KMS-11 (cell line): Measurements from ENCODE around the gene SHB.

Experiments used
- H2AFZ ChIP-seq: fragments of 200-600 bp; sonication (generic); 2 replicates; pipeline ENCODE4 v1.6.1; 2016; ENCODE audit warnings: antibody characterized with exemption, mixed run types, low read depth
- H3K27ac ChIP-seq: fragments of 200-600 bp; sonication (generic); 2 replicates; pipeline ENCODE4 v1.6.1; 2016; ENCODE audit warnings: mild to moderate bottlenecking, mixed run types
- H3K27me3 ChIP-seq: fragments of 200-600 bp; sonication (generic); 2 replicates; pipeline ENCODE4 v1.6.1; 2017; ENCODE audit warnings: mild to moderate bottlenecking, low read depth, mixed run types, moderate library complexity; ENCODE audit not compliant: insufficient read depth
- H3K36me3 ChIP-seq: fragments of 200-600 bp; sonication (generic); 2 replicates; pipeline ENCODE4 v1.6.1; 2017; ENCODE audit warnings: mild to moderate bottlenecking, mixed run types; ENCODE audit not compliant: insufficient read depth
- H3K4me1 ChIP-seq: fragments of 200-600 bp; sonication (generic); 2 replicates; pipeline ENCODE4 v1.6.1; 2016; ENCODE audit warnings: mild to moderate bottlenecking, low read depth, mixed run types; ENCODE audit not compliant: poor library complexity, severe bottlenecking
- H3K4me2 ChIP-seq: fragments of 200-600 bp; sonication (generic); 2 replicates; pipeline ENCODE4 v1.7.0; 2016; ENCODE audit warnings: mild to moderate bottlenecking, mixed run types
- H3K4me3 ChIP-seq: fragments of 200-600 bp; sonication (generic); IDR thresholded peaks from 2 replicates; pipeline ENCODE4 v1.6.1; 2017; ENCODE audit warnings: low read depth, low read length, mixed read lengths; ENCODE audit not compliant: insufficient read depth
- H3K79me2 ChIP-seq: fragments of 200-600 bp; sonication (generic); 2 replicates; pipeline ENCODE4 v1.6.1; 2016; ENCODE audit warnings: low read depth, mixed run types; ENCODE audit not compliant: insufficient read depth
- H3K9ac ChIP-seq: fragments of 200-600 bp; sonication (generic); 2 replicates; pipeline ENCODE4 v1.6.1; 2016; ENCODE audit warnings: mild to moderate bottlenecking, mixed run types
- H4K20me1 ChIP-seq: fragments of 200-600 bp; sonication (generic); 2 replicates; pipeline ENCODE4 v1.6.1; 2016; ENCODE audit warnings: mild to moderate bottlenecking, mixed run types; ENCODE audit not compliant: insufficient read depth
- TF ChIP-seq, protein P1 (sequence below): fragments of 200-600 bp; sonication (generic); conservative IDR thresholded peaks from 2 replicates; pipeline ENCODE4 v1.6.1; 2017; ENCODE audit warnings: low read depth, mild to moderate bottlenecking, antibody characterized with exemption, low read length, moderate library complexity, mixed read lengths

The SHB gene

GRCh38 chr9:37880916-37881479 lies 188.0 kb downstream of the SHB start:
- Histone ChIP-seq H3K27me3 (no peaks in the 10 kb centered on the region), H3K4me2 (no peak overlapping the region), H3K4me1 (no peaks in the 10 kb centered on the region), H3K9ac (no peak overlapping the region), H2AFZ (no peak overlapping the region), H4K20me1 (no peaks in the 10 kb centered on the region), H3K4me3 (no peak overlapping the region), H3K36me3 (no peaks in the 10 kb centered on the region), H3K27ac (no peak overlapping the region), H3K79me2 (no peaks in the 10 kb centered on the region)
- TF ChIP-seq, protein P1, sequence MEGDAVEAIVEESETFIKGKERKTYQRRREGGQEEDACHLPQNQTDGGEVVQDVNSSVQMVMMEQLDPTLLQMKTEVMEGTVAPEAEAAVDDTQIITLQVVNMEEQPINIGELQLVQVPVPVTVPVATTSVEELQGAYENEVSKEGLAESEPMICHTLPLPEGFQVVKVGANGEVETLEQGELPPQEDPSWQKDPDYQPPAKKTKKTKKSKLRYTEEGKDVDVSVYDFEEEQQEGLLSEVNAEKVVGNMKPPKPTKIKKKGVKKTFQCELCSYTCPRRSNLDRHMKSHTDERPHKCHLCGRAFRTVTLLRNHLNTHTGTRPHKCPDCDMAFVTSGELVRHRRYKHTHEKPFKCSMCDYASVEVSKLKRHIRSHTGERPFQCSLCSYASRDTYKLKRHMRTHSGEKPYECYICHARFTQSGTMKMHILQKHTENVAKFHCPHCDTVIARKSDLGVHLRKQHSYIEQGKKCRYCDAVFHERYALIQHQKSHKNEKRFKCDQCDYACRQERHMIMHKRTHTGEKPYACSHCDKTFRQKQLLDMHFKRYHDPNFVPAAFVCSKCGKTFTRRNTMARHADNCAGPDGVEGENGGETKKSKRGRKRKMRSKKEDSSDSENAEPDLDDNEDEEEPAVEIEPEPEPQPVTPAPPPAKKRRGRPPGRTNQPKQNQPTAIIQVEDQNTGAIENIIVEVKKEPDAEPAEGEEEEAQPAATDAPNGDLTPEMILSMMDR: no peak

DNA sequence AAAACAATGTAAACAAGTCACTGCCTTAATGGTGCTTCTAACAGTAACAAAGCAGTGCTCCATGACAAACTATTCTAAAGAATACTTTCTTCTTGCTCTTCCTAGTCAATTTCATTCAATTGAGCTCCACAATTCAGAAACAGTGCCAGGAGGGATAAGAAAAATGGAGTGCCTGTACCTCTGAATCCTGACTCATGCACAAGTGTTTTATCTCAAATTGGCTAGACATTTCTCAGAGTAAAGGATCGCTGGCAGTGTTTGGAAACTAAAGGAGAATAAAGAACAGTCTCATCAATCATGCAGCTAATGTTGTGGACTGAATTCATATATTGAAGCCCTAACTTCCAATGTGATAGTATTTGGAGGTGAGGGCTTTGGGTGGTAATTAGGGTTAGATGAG lies 192.7 kb downstream of the SHB start:
- Histone ChIP-seq H3K27ac (no peak overlapping the region), H4K20me1 (no peaks in the 10 kb centered on the region), H2AFZ (no peak overlapping the region), H3K36me3 (no peaks in the 10 kb centered on the region), H3K79me2 (no peaks in the 10 kb centered on the region), H3K27me3 (no peaks in the 10 kb centered on the region), H3K4me1 (no peaks in the 10 kb centered on the region), H3K4me3 (no peak overlapping the region), H3K9ac (no peak overlapping the region), H3K4me2 (no peak overlapping the region)
- TF ChIP-seq, protein P1: no peak

DNA sequence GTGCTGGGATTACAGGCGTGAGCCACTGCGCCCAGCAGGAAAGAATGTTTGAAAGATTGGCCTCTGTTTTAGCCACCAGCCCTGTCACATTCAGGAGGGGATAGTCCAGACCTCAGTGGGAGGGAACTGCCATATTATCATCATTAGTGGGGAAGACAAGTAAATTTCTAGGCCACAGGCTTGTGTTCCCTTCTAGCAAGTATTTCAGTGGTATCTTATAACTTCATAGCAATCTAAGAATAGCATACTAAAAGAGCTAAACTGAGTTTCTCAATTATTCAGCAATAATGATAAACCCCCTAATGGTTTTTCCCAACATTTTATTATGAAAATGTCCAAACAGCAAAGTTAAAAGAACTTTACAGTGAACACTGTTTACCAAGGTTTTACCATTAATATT lies 195.1 kb downstream of the SHB start:
- TF ChIP-seq, protein P1: no peak
- no peaks in the 10 kb centered on the region for H3K27me3 ChIP-seq
- H3K4me3 ChIP-seq: no peak overlapping the region

DNA sequence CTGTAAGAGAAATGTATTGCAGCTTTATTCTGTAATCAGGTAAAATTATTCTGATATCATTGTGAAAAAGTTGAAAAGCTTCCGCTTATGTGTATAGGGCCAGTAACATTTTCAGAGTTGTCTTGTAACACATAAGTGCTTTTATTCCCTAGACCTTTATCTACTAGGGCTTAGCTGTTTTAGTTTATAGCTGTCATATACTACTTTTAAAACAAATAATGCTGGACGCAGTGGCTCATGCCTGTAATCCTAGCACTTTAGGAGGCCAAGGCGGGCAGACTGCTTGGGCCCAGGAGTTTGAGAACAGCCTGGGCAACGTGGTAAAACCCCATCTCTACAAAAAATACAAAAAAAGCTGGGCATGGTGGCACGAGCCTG lies 198.2 kb downstream of the SHB start:
- H3K27me3 ChIP-seq: no peaks in the 10 kb centered on the region
- H3K4me3 ChIP-seq: no peak overlapping the region
- no peaks in the 10 kb centered on the region for H4K20me1 ChIP-seq
- TF ChIP-seq, protein P1: no peak
- no peak overlapping the region for H2AFZ ChIP-seq
- no peaks in the 10 kb centered on the region for H3K4me1 ChIP-seq
- no peak overlapping the region for H3K4me2 ChIP-seq
- H3K79me2 ChIP-seq: no peaks in the 10 kb centered on the region
- H3K9ac ChIP-seq: no peak overlapping the region
- no peaks in the 10 kb centered on the region for H3K36me3 ChIP-seq
- H3K27ac ChIP-seq: no peak overlapping the region

More for the DNA sequence above, 195.1 kb downstream of the SHB start:
- no peak overlapping the region for H3K27ac ChIP-seq
- H3K36me3 ChIP-seq: no peaks in the 10 kb centered on the region
- no peaks in the 10 kb centered on the region for H3K4me1 ChIP-seq
- H3K9ac ChIP-seq: no peak overlapping the region
- no peaks in the 10 kb centered on the region for H4K20me1 ChIP-seq
- no peak overlapping the region for H3K4me2 ChIP-seq
- H2AFZ ChIP-seq: no peak overlapping the region
- no peaks in the 10 kb centered on the region for H3K79me2 ChIP-seq
